GM12874 (cell line): ENCODE data around the gene ROBO4.

ENCODE experiments used
- TF ChIP-seq, protein P1 (sequence below): IDR thresholded peaks from 2 replicates; pipeline ENCODE4 v1.5.1; 2011; ENCODE audit warnings: low read depth, mild to moderate bottlenecking, control low read depth, low read length, moderate library complexity; ENCODE audit not compliant: insufficient read depth

Gene ROBO4

DNA sequence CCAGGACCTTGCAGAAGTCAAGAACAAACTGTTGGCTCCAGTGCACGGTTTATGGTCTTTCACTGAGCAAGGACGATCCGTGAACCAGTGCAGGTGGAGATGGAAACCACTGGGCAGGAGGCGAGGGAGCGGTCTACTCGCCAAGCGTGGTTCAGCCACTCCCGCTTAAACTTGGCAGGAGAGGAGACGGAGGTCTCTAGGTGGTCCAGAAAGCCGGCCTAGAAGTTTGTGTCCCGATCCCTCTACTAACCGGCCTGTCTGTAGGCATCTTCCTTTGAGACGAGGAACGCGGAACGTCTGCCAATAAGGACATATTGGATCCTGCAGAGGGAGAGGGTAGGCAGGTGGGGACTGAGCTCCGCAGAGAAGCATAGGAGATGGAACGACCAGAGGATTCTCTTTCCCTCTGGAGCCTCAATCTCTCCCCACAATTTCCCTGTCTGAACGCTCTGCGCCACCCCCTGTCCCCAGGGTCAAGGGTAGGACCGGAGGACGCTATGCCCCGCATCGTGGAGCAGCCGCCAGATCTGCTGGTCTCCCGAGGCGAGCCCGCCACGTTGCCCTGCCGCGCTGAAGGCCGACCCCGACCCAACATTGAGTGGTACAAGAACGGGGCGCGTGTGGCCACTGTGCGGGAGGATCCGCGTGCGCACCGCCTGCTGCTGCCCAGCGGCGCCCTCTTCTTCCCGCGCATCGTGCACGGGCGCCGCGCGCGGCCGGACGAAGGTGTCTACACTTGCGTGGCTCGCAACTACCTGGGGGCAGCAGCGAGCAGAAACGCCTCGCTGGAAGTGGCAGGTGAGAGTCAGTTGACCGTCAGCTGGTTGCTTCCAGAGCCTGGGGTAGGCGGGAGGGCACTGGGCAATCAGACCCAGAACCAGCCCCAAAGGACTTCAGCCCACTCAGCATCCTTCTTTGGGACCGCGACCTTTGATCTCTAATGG is 29.1 kb downstream of the ROBO4 start:
- TF ChIP-seq, protein P1, sequence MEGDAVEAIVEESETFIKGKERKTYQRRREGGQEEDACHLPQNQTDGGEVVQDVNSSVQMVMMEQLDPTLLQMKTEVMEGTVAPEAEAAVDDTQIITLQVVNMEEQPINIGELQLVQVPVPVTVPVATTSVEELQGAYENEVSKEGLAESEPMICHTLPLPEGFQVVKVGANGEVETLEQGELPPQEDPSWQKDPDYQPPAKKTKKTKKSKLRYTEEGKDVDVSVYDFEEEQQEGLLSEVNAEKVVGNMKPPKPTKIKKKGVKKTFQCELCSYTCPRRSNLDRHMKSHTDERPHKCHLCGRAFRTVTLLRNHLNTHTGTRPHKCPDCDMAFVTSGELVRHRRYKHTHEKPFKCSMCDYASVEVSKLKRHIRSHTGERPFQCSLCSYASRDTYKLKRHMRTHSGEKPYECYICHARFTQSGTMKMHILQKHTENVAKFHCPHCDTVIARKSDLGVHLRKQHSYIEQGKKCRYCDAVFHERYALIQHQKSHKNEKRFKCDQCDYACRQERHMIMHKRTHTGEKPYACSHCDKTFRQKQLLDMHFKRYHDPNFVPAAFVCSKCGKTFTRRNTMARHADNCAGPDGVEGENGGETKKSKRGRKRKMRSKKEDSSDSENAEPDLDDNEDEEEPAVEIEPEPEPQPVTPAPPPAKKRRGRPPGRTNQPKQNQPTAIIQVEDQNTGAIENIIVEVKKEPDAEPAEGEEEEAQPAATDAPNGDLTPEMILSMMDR = no peak

DNA sequence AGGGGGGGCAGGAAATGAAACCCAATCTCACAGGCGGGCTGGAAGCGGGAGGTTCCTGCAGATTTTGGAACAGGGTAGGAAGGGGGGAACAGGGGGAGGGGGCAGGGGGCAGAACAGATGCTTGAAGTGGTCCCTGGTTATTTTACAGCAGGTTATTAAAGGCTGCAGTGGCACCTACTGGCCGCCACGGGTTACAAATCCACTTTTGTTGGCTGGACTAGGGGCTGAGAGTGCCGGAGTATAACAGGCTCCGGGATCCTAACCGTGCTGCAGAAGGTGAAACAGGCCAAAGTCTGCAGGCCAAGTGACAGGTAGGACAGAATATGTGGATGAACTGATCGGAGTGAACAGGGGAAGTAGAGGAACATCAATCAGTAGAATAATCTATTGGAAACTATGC is 30.0 kb downstream of the ROBO4 start:
- TF ChIP-seq, protein P1 = peak; percentile 53

DNA sequence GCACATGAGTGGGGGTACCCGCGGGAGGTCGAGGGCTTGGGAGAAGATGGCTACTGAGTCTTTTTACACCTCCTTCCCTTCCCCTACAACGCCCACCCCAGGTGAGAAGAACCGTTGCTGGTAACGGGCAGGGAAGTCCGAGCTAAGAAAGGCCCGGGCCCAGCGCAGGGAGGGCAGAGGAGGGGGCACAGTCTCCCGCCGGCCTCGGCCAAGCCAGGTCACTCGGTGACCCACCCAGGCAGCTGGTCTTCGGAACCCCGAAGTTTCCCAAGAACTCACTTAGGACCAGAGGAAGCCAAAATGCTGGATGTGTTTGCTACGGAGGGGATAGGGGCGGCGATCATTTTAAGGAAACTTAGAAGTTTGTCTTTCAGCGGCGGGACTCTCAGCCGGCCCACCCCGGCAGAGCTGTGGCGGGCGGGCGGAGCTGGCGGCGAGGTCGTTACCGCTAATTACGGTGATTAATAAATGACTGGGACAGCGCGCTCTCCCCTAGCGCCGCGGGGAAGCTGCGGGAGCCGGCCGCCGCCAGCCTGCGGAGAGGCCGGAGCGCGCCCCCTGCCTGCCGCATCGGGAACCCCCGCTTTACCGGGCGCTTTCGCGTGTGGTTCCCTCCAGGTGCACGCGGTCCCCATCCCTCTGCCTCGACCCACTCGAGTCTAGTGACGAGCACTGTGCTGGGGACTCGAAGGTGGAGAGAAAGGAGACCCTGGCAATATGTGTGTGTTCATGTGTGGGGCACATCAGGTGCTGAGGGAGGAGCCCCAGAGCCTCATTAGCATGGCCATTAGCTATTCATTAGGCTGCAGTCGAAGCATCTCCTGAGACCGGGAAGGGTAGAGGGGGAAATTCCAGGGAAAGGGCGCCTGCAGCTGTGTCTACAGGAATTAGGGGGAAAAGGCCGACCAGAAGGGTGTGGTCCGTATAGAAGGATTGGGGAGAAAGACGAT is 31.5 kb downstream of the ROBO4 start:
- TF ChIP-seq, protein P1 = peak; percentile 57

DNA sequence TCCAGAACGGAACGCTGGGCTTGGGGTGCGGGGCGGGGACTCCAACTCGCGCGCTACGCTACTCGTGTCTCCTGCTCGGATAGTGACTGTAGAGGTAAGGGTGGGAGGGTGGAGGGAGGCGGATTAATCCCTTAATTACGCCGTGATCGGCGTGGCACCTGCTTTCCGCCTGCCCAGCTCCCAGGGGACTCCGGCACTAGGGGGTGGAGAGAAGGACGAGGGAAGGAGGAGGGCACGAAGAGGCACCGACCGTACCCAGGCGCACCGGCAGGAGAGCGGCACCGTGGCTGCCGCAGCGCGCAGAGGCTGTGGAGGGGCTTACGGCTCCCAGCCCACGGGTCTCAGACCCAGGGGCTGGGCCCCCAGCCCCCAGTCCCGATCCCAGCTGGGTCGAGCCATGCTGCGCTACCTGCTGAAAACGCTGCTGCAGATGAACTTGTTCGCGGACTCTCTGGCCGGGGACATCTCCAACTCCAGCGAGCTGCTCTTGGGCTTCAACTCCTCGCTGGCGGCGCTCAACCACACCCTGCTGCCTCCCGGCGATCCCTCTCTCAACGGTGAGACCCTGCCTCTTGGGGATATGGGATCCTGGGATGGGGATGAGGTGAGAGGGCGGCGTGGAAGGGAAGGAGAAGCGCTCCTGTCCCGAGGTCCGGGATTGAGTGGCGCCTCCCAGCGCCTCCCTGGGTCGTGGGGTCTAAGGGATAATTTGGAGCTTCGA is 32.3 kb downstream of the ROBO4 start, which contains the start of gene ROBO3:
Gene ROBO3, plus strand, starts transcription at position 252 of the 721 bp plus-strand sequence. Its CDS starts 146 bp downstream, at position 398.
- TF ChIP-seq, protein P1 = no peak

- TF ChIP-seq, protein P1 = no peak
Observed at GRCh38 chr11:124864892-124865180, 32.8 kb downstream of the ROBO4 start.

DNA sequence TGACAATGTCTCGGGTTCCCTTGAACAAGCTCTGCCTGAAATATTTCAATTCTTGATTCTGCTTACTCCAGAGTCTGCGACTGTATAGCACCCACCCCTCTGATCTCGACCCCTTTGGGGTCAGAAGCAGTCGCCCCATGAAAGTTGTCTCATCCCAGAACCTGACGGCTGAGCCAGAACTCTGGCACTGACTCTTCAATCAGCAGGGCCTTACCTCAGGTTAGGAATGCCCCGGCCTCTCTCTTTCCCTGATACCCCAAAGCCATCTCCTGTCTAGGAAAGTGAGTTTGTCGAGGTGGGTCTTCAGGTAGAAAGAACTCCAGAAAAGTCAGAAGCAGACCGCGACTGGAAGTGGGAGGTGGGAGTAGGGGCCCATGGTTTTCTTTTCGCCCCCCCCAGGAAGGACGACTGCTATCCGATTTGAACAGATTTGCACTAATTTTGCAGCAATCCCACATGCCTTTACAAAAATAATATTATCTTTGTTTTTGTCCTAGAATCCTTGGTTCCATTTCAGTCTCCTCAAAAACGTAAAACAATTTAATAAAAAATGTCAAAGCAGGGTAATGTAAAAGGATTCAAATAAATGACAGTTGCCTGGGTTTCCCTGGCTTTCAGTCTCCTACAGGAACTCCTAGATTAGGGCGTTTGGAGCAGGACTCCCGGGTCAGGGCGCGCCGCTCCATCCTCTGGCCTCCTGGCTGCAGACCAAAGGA is 33.3 kb downstream of the ROBO4 start:
- TF ChIP-seq, protein P1 = no peak
